AG04450 (cell line): ENCODE measurements around the gene ENTPD6. TPM values are rescaled to one million over a fixed set of nuclear protein-coding genes. Genes with fewer than 3 reads are reported as not detected.
A peak's percentile ranks its signal among the peaks of the same experiment; 100 is the strongest.

Experiments used
- CTCF ChIA-PET: fragments of 300-600, 350-600 bp; formaldehyde crosslinking; extraction: SDS; loops from one replicate; lab custom pipeline; 2022; ENCODE audit warnings: antibody characterized with exemption, inconsistent platforms; lab: Charles Lee
- POLR2A ChIA-PET: fragments of 350-600 bp; formaldehyde crosslinking; extraction: SDS; loops from one replicate; lab custom pipeline; 2021; ENCODE audit warnings: antibody characterized with exemption, inconsistent platforms; lab: Yijun Ruan, JAX
- DNase-seq: peaks from one replicate; pipeline ENCODE4 v3.0.0-alpha.2; 2011; ENCODE audit warnings: low read depth, low spot score
- H3K27ac ChIP-seq: one replicate; pipeline ENCODE4 v1.5.1; 2012; ENCODE audit warnings: low read depth, low read length, control low read depth
- H3K27me3 ChIP-seq: one replicate; pipeline ENCODE4 v1.6.0; 2012; ENCODE audit warnings: low read length; ENCODE audit not compliant: control insufficient read depth, insufficient read depth
- H3K4me3 ChIP-seq: 2 replicates; pipeline ENCODE4 v1.5.1; 2011; ENCODE audit warnings: mild to moderate bottlenecking, low read depth, low read length, control low read depth
- H3K9me3 ChIP-seq: 2 replicates; pipeline ENCODE4 v1.5.1; 2012; ENCODE audit warnings: low read length; ENCODE audit not compliant: control insufficient read depth, insufficient read depth
- polyA plus RNA-seq: library from polyadenylated mRNA; depleted of rRNA; stranded (reverse); fragments of >200 nt; gene quantifications from 2 replicates; pipeline ENCODE4 v1.2.3, GENCODE V29; 2011
- TF ChIP-seq, protein P1 (sequence below): IDR thresholded peaks from 2 replicates; pipeline ENCODE4 v1.5.1; 2011; ENCODE audit warnings: low read depth, low read length, control low read depth, inconsistent platforms

ENTPD6 gene
- polyA plus RNA-seq, 1 experiment: 39.9 TPM

DNA sequence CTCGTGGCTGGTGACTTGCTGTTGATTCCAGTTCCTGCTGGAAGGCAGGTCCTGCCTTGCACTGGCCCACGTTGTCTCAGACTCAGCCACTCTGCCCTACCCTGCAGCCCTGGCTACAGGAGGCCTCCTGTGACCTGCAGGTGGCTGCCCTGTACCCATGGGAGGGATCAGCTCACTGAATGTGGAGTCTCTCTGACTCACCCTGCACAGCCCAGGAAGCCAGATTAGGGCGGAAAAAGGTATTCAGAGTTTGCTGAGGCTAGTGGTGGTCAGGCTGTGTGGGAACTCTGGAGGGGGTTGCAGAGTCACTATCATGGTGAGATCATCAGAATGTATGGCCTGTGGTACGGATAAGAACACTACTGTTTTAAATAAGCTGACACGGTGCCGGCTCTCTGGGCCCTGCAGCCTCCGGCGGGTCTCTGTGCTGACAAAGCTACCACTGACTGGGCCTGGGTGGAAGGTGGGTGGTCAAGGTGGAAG is 27.7 kb downstream of the ENTPD6 start:
- CTCF ChIA-PET: interaction anchor here (0.6 to 0.8 kb wide), 3 partner anchors 113 to 1620 kb away, joined by 4 to 6 read pairs (median 4); no protein-coding TSS in a partner anchor
- H3K27me3 ChIP-seq: no peaks in the 10 kb centered on the region
- peak overlapping the region; percentile 82 for H3K27ac ChIP-seq
- POLR2A ChIA-PET: no interaction called here
- no peak overlapping the region for H3K4me3 ChIP-seq
- TF ChIP-seq, protein P1, sequence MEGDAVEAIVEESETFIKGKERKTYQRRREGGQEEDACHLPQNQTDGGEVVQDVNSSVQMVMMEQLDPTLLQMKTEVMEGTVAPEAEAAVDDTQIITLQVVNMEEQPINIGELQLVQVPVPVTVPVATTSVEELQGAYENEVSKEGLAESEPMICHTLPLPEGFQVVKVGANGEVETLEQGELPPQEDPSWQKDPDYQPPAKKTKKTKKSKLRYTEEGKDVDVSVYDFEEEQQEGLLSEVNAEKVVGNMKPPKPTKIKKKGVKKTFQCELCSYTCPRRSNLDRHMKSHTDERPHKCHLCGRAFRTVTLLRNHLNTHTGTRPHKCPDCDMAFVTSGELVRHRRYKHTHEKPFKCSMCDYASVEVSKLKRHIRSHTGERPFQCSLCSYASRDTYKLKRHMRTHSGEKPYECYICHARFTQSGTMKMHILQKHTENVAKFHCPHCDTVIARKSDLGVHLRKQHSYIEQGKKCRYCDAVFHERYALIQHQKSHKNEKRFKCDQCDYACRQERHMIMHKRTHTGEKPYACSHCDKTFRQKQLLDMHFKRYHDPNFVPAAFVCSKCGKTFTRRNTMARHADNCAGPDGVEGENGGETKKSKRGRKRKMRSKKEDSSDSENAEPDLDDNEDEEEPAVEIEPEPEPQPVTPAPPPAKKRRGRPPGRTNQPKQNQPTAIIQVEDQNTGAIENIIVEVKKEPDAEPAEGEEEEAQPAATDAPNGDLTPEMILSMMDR: peak; percentile 9; the same call in 1 of the 2 replicates
- H3K9me3 ChIP-seq: no peaks in the 10 kb centered on the region; the same call in 1 of the 2 replicates
- peak; percentile 54 for DNase-seq

DNA sequence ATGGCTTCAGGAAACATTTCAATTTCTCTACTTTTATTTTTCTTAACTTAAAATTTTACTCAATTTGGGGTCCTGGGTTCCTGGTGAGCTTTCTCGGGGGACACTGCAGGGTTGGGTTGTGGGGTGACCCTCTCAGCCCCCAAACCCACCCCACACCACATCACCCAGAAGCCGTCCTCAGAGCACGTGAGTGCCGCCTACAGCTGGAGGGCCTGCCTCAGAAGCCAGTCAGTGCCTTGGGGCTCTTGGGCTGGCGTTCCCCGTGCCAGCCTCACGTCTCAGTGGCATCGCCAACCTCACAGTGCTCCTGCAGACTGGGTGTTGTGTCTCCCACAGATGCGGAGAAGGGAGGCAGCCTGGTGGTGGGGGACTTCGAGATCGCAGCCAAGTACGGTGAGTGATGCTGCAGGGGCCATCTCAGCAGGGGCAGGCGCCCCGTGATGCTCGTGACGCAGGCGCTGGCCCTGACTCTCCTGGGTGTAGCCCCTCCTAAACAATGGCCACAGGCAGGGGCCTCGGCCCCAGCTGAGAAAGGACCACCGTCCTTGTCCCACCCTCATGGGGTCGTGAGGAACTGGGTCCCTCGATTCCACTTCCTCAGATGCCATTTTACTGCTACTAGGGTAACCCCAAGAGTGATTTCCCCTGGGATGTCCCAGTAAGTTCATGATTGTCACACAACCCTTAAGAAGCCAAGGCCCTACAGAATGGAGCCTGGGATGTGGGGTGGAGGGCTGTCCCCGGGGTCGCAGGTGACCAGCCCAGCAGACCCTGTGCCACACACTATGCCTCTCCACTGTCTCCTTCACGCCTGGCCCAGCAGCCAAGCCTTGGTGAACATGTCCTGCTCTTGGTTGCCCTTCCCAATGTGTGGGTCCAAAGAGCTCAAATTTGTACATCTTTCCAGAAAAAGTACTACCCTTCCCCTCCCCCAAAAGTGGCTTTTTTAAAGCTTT is 28.5 kb downstream of the ENTPD6 start:
- Histone ChIP-seq H3K27me3 (no peaks in the 10 kb centered on the region), H3K27ac (peak overlapping the region; percentile 82), H3K4me3 (no peak overlapping the region), H3K9me3 (no peaks in the 10 kb centered on the region; the same call in 1 of the 2 replicates)
- TF ChIP-seq, protein P1: no peak
- ChIA-PET POLR2A (no interaction called here), CTCF (interaction anchor here (0.6 to 0.8 kb wide), 4 partner anchors 14 to 1621 kb away, joined by 3 to 6 read pairs (median 4); no protein-coding TSS in a partner anchor)
- DNase-seq: no peak

DNA sequence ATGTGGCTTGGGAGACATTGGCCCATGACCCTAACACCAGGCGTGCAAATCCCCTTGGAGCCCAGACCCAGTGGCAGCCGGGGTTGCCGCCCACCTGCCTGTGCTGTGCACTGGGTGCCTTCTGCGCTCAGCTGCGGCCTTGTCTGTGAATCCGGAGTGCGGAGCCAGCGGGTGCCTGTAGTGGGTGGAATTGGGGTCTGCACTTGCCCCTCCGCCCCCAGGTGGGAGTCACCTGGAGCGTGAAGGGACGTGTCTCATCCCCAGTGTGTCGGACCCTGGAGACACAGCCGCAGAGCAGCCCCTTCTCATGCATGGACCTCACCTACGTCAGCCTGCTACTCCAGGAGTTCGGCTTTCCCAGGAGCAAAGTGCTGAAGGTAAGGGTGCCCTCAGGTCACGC is 29.4 kb downstream of the ENTPD6 start:
- no peak overlapping the region for H3K4me3 ChIP-seq
- no peak overlapping the region for H3K27ac ChIP-seq
- POLR2A ChIA-PET: no interaction called here
- CTCF ChIA-PET: no interaction called here
- H3K27me3 ChIP-seq: no peaks in the 10 kb centered on the region
- no peaks in the 10 kb centered on the region; the same call in 1 of the 2 replicates for H3K9me3 ChIP-seq
- no peak for DNase-seq
- TF ChIP-seq, protein P1: no peak

DNA sequence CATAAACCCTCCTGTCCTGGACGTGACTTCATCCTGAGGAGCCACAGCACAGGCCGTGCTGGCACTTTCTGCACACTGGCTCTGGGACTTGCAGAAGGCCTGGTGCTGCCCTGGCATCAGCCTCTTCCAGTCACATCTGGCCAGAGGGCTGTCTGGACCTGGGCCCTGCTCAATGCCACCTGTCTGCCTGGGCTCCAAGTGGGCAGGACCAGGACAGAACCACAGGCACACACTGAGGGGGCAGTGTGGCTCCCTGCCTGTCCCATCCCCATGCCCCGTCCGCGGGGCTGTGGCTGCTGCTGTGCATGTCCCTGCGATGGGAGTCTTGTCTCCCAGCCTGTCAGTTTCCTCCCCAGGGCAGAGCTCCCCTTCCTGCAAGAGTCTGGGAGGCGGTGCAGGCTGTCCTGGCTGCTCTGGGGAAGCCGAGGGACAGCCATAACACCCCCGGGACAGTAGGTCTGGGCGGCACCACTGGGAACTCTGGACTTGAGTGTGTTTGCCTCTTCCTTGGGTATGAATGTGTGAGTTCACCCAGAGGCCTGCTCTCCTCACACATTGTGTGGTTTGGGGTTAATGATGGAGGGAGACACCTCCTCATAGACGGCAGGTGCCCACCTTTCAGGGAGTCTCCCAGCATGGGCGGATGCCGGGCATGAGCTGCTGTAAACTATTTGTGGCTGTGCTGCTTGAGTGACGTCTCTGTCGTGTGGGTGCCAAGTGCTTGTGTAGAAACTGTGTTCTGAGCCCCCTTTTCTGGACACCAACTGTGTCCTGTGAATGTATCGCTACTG is 30.3 kb downstream of the ENTPD6 start:
- no peak overlapping the region for H3K27ac ChIP-seq
- TF ChIP-seq, protein P1: no peak
- H3K9me3 ChIP-seq: no peaks in the 10 kb centered on the region
- POLR2A ChIA-PET: no interaction called here
- no peak for DNase-seq
- no peaks in the 10 kb centered on the region for H3K27me3 ChIP-seq
- no peak overlapping the region for H3K4me3 ChIP-seq
- CTCF ChIA-PET: no interaction called here
